ENCODE results near the gene DCTN4. TPM values are rescaled to one million over a fixed set of nuclear protein-coding genes. Genes with fewer than 3 reads are reported as not detected.

The DCTN4 gene
- total RNA-seq, 2 donors from 2014 or later, result 58.7 to 61.6 TPM

- DNase-seq (ENCODE audit: low spot score), result no peak
- intact Hi-C loops (cut with DNase I), result no loop called here
Measured at GRCh38 chr5:150779397-150780186, 20.8 kb upstream of the DCTN4 start.

DNA sequence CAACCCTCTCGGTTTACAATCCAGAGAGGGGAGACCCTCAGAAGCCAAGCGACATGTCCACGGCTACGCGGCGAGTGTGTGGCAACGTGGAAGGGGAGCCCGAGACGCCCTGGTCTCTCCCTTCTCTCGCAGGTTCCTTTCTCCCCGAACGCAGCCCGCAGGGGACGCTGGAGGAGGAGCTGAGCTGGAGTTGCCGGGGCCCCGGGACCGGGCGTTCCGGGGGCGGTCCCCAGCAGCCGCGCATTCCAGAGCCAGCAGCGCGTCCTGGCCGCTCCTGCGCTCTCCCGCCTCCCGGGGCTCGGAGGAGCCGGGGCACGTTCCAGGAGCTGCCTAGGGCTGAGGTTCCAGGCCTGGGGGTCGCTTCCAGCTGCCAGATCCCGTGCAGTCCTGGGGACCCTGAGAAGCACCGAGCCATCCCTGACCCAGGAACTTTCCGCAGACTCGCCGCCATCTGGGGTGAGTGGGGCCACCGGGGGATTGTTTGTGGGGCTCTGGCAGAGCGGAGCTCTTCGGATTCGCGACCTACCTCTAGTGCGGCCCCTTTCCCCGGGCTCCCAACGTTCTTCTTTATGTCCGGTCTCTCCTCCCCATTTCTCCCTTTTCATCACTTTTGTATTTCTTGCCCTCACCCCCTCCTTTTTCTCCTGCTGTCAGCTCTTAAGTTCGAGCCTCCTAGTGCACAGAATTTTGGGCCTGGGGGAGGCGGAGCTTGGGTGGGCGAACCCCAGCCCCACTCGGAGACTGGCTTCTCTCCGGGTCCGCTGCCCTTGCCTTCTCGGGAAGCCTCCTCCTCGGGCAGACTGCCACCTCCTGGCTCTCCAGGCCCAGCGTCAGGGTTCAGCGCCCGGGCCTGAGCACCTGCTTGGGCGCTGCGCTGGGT is 19.9 kb upstream of the DCTN4 start, which contains the start of gene SMIM3:
TSS of gene SMIM3 (plus strand) at position 241 of the 880 bp plus-strand sequence. CDS start 16,684 bp downstream, outside the sequence.
- intact Hi-C loops (cut with DNase I), result no loop called here

GRCh38 chr5:150778088-150778516 is 19.3 kb upstream of the DCTN4 start:
- no peak for DNase-seq (ENCODE audit: low spot score)
- intact Hi-C loops (cut with DNase I), result no loop called here

More for the DNA sequence above, 19.9 kb upstream of the DCTN4 start, which contains the start of gene SMIM3:
- peak; percentile 95 for DNase-seq (ENCODE audit: low spot score)

GRCh38 chr5:150777685-150778084 is 18.9 kb upstream of the DCTN4 start:
- DNase-seq (ENCODE audit: low spot score), result no peak
- intact Hi-C loops (cut with DNase I), result no loop called here

GRCh38 chr5:150774145-150774544 is 15.3 kb upstream of the DCTN4 start:
- intact Hi-C loops (cut with DNase I), result no loop called here
- no peak for DNase-seq (ENCODE audit: low spot score)

GRCh38 chr5:150771034-150771795 is 12.4 kb upstream of the DCTN4 start:
- intact Hi-C loops (cut with DNase I), result no loop called here
- DNase-seq (ENCODE audit: low spot score), result no peak

GRCh38 chr5:150766251-150766650 is 7.4 kb upstream of the DCTN4 start:
- no peak for DNase-seq (ENCODE audit: low spot score)
- intact Hi-C loops (cut with DNase I), result no loop called here

DNA sequence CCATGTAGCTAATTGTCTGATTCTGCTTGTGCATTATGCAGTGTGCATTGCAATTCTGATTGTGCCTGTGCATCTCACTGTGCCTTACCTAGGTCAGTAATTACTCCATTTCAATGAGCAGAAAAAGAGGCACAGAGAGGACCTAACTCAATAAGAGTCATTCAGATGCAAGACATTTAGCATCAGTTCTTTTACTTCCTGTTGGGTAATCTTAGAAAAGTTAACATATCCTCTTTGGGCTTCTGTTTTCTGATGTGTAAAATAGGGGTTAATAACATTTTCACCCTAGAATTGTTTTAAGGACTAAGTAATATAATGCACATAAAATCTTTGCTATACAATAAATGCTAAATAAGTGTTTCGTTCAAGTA is 7.0 kb upstream of the DCTN4 start:
- DNase-seq (ENCODE audit: low spot score), result no peak
- intact Hi-C loops (cut with DNase I), result no loop called here

GRCh38 chr5:150765011-150765798 is 6.4 kb upstream of the DCTN4 start:
- intact Hi-C loops (cut with DNase I), result no loop called here
- no peak for DNase-seq (ENCODE audit: low spot score)

- intact Hi-C loops (cut with DNase I), result no loop called here
- no peak for DNase-seq (ENCODE audit: low spot score)
Measured at GRCh38 chr5:150764530-150764929, 5.7 kb upstream of the DCTN4 start.

DNA sequence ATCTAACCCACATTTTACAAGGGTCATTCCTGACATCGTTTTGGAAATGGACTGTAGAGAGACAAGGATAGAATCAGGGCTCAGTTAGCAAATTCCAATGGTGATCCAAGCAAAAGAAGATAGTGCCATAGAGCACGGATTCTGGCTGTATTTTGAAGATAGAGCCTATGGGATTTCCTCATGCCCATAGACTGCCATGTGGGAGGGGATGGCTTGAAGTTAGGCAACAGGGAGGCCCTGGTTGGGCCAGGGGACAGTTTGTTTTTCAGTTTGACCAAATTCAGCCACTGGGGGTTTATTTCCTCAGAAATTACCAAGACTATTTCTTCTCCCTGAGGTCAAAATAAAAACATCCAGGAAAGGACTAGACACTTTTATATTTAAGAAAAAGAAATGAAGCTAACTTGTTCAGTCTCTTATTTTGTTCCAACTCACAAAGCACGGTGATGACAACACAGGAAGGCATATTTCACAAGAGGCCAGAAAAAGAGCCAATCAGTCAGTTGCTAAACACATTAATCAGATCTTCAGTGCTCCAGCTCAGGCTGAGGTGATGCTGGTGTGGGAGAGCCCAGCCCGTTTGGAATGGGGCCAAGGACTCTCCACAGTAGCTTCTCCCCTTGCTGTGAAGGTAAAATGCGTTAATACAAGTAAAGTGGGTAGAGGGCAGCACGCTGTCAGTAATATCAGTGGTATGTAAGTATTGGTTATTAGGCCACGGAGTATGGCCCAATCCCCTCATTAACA is 4.4 kb upstream of the DCTN4 start:
- intact Hi-C loops (cut with DNase I), result no loop called here
- DNase-seq (ENCODE audit: low spot score), result peak; percentile 88

- DNase-seq (ENCODE audit: low spot score), result no peak
- intact Hi-C loops (cut with DNase I), result no loop called here
Measured at GRCh38 chr5:150762211-150762610, 3.4 kb upstream of the DCTN4 start.

GRCh38 chr5:150759334-150759583 is 442 bp upstream of the DCTN4 start:
- DNase-seq (ENCODE audit: low spot score), result no peak
- intact Hi-C loops (cut with DNase I), result no loop called here

DNA sequence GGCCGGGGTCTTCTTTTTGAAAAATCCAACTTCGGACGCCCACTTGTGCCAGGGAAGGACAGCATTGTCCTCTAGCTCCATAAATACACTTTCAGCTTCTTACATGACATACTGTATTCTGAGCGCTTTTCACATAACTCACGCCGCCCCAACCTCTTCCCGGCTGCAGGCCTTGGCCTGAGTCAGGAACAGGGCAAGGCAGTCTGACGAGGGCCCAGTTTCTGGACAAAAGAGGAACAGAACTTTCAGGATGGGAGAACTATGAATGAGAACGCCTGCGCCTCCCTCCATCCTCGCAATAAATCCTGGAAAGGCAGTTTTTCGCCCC is 650 bp downstream of the DCTN4 start:
- peak; percentile 83 for DNase-seq (ENCODE audit: low spot score)
- intact Hi-C loops (cut with DNase I), result no loop called here

- DNase-seq (ENCODE audit: low spot score), result no peak
- intact Hi-C loops (cut with DNase I), result no loop called here
Measured at GRCh38 chr5:150757087-150757649, 1.6 kb downstream of the DCTN4 start.

DNA sequence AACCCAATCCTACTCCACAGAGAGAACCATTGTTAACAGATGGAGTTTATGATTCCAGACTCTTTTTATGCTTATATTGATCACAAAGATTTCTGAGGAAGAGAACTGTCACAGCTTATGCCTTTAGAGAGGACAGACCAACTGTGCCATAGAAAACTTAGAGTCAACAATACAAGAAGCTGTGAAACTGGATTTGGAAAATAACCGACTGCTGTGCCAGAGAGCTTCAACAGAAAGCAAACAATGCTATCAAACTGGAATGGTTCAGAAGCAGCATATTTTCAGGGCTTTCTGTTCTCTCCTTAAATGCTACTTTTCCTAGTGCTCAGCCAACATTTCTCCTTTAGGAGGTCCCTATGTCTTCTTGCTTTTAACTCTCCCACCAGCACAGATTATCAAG is 5.0 kb downstream of the DCTN4 start:
- no peak for DNase-seq (ENCODE audit: low spot score)
- intact Hi-C loops (cut with DNase I), result no loop called here

DNA sequence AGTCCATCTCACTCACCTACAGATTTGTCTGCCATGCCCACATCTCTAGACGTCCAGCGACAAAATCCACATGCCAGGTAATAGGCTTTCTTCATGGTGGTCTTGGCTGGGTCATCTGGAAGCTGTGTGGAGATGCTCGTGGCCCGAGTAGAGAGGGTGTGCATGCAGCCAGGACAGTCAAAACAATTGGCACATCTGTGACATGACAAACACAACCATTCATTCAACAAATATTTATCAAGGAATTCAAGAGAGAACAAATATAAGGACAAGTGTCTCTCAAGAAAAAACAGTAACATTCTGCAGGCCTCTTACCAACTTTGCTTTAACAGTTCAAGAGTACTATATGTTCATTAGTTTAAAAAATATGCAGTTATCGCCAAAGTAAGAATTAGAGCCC is 5.4 kb downstream of the DCTN4 start:
- no peak for DNase-seq (ENCODE audit: low spot score)
- intact Hi-C loops (cut with DNase I), result no loop called here

DNA sequence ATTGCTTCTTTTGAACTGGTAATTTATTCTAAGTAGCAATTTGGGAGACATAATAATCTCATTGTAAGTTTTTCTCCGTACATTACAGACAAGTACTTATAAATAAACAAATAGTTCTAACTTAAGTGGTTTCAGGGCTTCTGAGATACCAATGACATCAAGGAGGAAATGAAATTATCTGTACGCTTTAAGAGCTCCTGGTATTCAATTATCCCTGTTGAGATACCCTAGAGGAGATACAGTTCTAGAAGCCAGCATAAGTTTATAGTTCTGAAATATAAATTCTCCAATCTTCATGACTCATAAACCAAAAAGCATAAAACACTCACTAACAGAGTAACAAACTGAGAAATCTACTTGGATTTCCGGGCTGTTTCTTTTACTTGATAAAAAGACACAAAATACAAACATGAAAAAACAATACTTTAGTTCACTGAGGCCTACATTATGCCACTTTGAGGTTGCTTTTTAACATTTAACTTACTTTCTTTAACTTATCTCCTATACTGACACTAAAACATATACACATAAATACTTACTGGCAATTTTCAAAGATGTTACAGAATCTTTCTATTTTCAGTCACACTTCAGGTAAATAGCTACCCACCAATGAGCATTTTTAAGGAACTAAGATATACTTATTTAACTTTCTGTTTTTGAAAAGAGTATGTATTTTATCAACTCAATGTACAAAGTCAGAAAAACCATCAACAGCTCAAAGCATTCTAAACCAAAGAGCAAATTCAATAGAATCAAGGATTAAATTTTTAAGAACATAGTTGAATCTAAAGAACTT is 7.5 kb downstream of the DCTN4 start:
- intact Hi-C loops (cut with DNase I), result no loop called here
- DNase-seq (ENCODE audit: low spot score), result no peak
